Inflammatory macrophage treated with lipopolysaccharide for 1 hour (primary cell): ENCODE data around the gene PTPRK.

Source experiments
- DNase-seq, 2 donors: peaks; one replicate each; pipeline ENCODE4 v3.0.0-alpha.2; 2020 to 2022

PTPRK gene

DNA sequence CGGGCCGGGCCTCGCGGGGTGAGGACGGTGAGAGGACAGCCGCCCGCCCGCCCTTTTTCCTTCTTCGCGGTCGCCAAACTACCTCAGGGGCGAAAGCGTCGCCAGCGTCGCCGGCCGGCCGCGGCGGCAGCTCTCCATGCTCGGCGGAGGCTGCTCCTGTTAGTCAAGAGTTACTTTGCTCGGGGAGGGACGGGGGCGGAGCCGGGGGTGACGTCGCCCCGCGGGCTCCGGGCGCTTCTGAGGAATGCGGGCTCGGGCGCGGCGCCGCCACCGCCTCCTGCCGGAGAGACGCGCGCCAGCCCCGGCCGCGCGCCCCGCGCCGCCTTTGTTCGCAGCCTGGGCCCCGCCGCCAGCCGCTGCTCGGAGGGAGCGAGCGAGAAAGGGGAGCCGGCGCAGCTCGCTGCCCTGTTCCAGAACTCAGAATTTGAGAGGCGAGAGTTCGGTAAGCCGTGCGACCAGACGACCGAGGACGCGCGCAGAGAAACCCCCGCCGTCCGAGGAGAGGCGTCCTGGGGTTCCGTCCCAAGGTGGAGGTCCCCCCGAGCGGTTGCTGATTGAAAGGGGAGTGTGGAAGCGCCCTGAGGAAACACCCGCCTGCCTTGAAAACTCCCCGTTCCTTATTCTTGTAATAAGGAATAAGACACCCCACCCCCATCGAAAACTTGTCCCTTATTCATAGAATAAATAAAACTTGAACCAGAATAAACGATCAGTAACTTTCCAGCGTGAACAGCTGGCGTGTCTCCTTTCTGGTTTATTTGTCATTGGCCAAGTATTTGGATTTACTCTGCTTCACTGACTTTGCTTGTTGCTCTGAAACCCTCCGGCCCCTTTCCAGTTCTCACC lies at the start of gene PTPRK:
TSS of gene PTPRK (minus strand) at position 164 of the 846 bp plus-strand sequence. CDS start 241 bp downstream, outside the sequence.
- peak; percentile 47 to 56 for DNase-seq

DNA sequence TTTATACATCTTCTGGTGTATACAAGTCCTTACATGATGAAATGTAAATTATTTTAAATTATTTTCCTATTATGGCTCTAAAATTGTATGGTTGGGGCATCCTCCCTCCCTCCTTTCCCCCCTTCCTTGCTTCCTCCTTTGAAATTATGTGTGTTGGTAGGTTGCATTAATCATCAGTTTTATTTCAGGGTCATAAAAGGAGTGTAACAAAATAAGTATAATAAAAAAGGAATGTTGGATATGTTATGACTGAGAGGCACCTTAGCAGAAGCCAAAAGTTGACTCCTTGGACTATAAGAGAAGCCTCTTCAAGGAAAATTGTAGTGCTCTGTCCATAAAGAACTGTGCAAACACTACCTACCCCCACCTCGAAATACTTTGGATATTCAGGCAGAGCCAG lies 46.6 kb upstream of the PTPRK start:
- no peak for DNase-seq

DNA sequence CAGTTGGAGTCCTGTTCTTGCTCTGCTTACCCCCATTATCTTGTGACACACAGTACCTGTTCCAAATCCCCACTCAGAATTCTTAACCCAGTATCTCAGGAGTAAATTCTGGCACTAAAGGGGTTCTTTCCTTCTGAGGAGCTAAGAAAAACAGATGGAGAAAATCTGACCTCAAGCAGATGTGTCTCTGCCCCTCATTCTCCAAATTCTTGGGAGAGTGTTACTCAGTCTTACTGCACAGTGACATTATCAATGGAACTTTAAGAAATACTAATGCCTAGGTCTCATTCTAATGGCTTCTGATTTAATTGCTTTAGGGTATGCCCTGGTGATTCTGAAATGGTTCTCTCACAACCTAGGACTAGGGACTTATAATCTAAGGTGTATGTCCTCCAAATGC lies 40.6 kb upstream of the PTPRK start:
- no peak for DNase-seq

- DNase-seq, result no peak
These were observed 38.5 kb upstream of the PTPRK start for GRCh38 chr6:128558924-128559323.

GRCh38 chr6:128558021-128558420 lies 37.6 kb upstream of the PTPRK start:
- no peak for DNase-seq

DNA sequence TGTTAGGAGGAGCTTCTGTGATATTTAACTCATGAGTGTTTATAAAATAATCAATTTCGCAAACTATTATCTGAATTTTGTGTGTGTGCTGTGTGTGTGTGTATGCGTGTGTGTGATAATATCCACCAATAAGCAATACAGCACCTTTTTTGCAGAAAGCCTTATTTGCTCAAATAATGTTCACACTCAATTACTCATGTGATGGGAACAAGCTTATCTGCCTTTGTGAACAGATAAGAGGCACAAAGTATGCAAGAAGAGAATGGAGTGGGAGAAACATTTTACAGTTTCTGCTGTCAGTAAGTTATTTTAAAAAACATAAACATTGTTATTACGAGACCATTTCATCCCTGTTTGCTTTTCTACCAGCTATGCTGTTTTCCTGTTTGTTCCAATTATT lies 36.7 kb upstream of the PTPRK start:
- no peak for DNase-seq

GRCh38 chr6:128554302-128554701 lies 33.9 kb upstream of the PTPRK start:
- no peak for DNase-seq

DNA sequence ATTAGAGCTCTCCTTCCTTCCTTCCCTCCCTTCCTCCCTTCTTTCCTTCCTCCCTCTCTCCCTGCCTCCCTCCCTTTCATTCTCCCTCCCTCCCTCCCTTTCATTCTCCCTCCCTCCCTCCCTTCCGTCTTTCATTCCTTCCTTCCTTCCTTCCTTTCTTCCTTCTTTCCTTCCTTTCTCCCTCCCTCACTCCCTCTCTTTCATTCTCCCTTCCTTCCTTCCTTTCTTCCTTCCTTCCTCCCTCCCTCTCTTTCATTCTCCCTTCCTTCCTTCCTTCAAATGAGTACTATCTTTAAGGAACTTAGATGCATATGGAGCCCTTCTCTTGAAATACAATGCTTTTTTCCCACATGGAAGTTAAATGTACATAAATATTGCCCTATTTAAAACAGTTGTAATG lies 20.9 kb upstream of the PTPRK start:
- no peak for DNase-seq

DNA sequence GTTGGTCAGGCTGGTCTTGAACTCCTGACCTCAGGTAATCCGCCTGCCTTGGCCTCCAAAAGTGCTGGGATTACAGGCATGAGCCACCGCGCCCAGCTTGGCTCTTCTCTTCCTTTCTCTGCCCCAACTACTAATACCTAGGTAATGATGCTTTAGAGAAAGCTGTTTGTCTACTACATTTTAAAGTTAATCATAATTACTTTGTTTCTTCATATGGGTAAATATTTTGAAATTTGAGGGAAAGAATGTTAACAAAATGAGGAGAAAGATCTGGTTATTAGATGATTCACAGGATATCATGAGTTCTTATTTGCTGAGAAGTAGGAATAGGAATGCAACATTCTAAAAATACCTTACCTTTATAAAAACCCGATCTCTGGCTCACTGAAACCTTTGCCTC lies 18.4 kb upstream of the PTPRK start:
- DNase-seq, result no peak

DNA sequence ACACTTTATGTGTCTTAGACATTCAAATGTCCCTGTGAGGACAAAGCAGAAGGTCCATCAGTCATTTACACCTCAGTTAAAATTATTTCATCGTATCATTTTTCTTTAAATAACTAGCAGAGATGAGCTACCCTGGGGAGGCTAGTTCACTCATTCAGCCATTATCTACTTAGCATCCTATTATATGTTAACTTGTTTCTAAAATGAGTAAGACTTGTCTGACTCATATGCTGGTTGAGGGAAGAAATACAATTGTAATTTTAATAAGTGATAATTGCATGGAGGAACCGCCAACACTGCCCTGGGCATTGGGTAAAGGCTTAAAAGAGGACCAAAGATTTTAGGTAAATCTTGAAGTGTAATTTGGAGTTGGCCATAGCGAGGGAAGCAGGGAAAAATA lies 12.4 kb upstream of the PTPRK start:
- DNase-seq, result no peak

- no peak for DNase-seq
These were observed 11.7 kb upstream of the PTPRK start for GRCh38 chr6:128532136-128532535.

DNA sequence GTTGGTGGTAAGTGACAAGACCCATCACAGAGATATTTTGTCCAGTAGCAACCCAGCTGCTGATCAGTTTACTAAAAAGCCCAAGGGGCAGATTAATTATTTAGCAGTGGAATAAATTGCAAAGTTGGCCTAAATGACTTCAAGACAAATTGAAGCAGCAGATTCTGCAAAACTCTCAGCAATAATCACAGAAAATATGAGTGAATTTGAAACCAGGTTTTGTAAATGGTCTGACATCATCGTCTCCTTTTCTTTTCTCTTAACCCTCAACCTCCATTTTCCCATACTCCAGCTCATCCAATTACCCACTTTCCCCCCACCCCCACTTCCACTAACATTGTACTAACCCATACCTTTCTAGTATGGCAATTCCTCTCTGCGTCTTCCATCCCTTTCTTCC lies 11.3 kb upstream of the PTPRK start:
- no peak for DNase-seq

DNA sequence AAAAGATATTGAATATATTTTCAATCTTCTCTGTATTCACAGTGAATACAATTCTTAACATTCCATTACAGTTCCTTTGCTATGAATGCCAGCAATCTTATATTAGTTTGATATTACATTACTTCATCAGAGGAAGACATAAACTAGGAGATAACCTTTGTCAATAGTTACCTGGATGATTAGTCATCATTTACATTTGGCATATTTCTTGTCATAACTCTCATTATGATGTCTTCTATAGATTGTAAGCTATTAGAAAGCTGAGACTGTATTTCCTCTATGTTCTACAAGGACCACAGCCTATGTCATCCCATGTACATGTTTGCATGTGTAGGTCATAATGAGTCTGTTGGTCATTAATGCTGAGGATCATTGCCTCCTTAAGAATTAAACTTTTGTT lies 7.8 kb upstream of the PTPRK start:
- no peak for DNase-seq

GRCh38 chr6:128527375-128527774 lies 7.0 kb upstream of the PTPRK start:
- no peak for DNase-seq

DNA sequence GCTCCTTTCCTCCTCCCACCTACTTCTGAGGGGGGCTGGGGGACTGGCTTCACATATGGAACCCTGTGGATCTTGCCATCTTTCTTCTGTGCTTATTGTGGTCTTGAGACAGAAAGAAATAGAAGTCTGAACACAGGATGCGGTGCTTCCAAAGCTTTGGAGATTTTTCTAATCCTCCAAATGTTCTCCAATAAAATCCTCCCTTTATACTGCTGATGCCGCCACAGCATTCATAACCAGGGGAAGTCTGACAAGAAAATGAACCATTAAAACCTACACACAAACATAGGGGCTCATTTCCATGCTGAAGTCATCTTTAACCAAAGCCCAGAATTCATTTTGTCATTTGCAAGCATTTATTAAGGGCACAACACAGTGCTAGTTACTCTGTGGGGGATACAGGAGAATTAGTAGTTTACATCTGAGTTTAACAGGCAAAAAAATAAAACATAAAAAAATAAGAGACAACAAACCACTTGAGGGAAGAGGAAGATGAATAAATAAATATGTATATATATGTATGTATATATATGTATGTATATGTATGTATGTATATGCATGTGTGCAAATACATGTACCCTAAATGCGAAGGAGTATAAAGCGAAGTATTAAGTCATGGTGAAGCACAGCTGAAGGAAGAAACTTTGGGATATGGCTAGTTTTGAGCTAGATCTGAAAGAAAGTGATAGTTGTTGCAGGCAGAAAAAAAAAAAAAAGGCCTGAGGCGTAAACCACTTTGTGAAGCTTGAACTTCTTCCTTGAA lies 5.9 kb upstream of the PTPRK start:
- DNase-seq, result no peak

- no peak for DNase-seq
These were observed 5.0 kb upstream of the PTPRK start for GRCh38 chr6:128525406-128525805.

- DNase-seq, result no peak
These were observed 858 bp upstream of the PTPRK start for GRCh38 chr6:128521282-128521632.

DNA sequence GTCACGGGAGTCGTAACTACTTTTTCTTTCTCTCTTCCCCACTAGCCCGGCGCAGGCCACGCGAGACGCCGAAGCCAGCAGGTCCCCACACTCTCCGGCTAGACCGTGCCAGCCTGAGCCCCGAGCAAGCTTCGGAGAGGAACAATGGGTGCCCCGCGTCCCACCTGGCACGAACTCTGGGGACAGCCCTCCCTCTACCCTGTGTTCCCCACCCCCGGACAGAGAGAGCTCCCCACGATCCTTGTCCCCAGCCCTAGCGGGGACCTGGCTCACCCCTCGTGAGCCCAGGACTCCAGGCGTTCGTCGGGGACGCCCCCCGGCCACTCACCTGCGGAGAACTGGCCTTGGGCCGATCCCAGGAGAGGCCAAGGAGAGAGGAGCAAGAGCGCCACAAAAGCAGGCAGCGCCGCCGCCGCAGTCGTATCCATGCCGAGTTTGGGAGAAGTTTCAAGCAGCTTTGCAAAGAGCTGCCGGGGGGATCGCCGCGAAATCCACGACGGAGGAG lies 416 bp downstream of the PTPRK start:
- DNase-seq, result no peak

DNA sequence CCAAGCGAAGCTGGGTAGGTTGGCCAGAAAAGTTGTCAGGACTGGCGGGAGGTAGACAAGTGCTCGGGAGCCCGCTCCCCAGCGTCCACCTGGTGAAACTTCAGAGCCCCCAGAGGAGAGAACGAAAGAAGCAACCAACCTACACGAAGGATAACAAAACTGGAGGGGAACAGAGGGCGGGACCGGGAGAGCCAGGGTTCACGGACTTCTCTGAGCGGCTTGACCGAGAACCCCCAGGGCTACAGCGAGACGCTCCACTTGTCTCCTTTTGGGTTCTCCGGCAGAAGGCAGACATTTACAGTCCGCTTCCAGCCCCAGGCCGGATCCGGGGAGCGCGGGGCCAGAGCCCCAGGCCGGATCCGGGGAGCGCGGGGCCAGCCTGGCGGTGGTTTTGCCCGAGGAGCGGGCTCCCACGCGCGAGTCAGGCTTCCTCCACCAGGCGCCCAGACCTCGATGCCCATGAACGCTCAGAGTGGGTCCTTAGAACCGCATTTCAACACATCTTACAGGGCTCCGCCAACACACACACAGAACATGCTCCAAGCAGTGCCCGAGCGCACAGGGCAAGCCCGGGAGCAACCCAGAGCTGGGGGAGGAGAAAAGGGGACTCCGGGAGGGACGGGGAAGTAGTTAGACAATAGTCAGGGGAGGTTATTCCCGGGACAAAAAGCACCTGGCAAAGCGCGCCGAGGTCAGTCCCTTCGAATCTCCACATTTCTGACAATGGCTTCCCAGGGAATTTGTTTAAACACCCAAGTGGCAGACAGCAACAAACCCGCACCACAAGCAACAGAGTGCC lies 1.1 kb downstream of the PTPRK start:
- DNase-seq, result peak in 1 of 2 donors; percentile 17

DNA sequence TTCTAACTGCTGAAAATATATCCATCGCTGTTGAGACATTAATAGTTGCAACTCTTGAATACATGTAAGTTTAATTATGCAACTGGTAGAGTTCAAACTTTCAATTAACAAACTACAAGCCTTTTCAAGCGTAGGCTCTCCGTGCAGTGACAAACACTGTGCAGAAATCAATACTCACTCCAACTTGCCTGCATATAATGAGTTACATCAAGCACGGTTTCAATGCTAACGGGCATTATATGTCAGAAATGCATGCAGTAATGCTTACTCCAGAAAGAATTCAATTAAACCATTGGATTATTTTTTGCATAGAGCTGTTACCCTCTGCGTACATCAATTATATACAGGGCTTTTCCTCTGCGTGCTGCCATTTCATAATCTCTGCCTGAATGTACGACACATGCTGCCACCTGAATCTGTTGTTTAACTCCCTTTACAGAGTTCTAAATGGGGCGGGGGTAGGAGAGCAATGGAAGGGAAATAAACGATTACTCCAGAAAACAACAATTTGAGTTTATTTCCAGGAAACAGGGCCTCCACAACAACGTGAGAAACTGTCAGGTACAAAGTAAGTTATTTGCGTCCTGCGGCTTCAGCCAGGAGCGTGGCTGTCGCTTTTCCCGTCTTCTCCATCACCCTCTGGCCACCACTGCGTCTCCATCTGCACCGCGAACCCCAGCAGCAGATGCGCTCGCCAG lies 1.8 kb downstream of the PTPRK start:
- no peak for DNase-seq

DNA sequence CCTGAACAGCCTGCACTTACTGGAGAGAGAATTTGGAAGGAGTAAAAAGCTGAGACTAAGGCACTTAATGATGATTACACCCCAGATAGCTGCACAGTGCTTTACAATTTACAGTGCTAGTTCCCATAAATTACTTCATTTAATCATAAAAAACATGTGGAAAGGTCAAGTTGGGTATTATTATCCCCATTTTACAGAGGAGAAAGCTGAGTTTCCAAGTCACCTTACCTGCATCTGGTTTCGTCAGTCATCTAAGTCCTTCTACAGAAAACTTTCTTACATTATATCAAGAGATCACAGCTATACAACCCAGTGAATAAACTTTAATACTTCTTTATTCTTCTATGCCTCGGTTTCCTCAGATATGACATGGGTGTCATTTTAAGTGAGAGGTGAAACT lies 3.3 kb downstream of the PTPRK start:
- no peak for DNase-seq

- DNase-seq, result no peak
These were observed 3.9 kb downstream of the PTPRK start for GRCh38 chr6:128516514-128516898.
